HG02981 (cell line): ENCODE measurements around the gene CHRNB4.
"Not testable (repeated sequence)": the region's sequence is repeated elsewhere in the genome, so short reads cannot be mapped to it uniquely, and the experiment has no call there.

Experiments used
- ATAC-seq: cut with Tn5 transposase; IDR thresholded peaks from one replicate; pipeline ENCODE4 v1.9.1; 2021; ENCODE audit warnings: mild to moderate bottlenecking, moderate library complexity; ENCODE audit not compliant: unreplicated experiment

Gene CHRNB4

GRCh38 chr15:78618064-78618463, 22.9 kb downstream of the CHRNB4 start:
- ATAC-seq: no peak

GRCh38 chr15:78617516-78617915, 23.5 kb downstream of the CHRNB4 start:
- ATAC-seq: no peak

- ATAC-seq: no peak
These were observed 23.9 kb downstream of the CHRNB4 start for GRCh38 chr15:78617076-78617475.

- no peak for ATAC-seq
These were observed 24.5 kb downstream of the CHRNB4 start for GRCh38 chr15:78616506-78616905.

- ATAC-seq: no peak
These were observed 25.8 kb downstream of the CHRNB4 start for GRCh38 chr15:78615151-78615589.

GRCh38 chr15:78614021-78614420, 27.0 kb downstream of the CHRNB4 start:
- ATAC-seq: no peak

GRCh38 chr15:78609551-78609950, 31.5 kb downstream of the CHRNB4 start:
- not testable (repeated sequence) for ATAC-seq

GRCh38 chr15:78605680-78606079, 35.3 kb downstream of the CHRNB4 start:
- ATAC-seq: no peak

GRCh38 chr15:78605201-78605600, 35.8 kb downstream of the CHRNB4 start:
- no peak for ATAC-seq

- ATAC-seq: no peak
These were observed 36.6 kb downstream of the CHRNB4 start for GRCh38 chr15:78604420-78604819.

- ATAC-seq: no peak
These were observed 37.5 kb downstream of the CHRNB4 start for GRCh38 chr15:78603467-78603866.

GRCh38 chr15:78599189-78599588, 41.8 kb downstream of the CHRNB4 start:
- no peak for ATAC-seq

- no peak for ATAC-seq
These were observed 42.7 kb downstream of the CHRNB4 start for GRCh38 chr15:78598348-78598747.

- ATAC-seq: no peak
These were observed 43.4 kb downstream of the CHRNB4 start for GRCh38 chr15:78597583-78597982.

- ATAC-seq: no peak
These were observed 66.1 kb downstream of the CHRNB4 start for GRCh38 chr15:78574944-78575343.
